Nucleus accumbens (tissue), 56 donors: ENCODE results near the gene SEC24D.
"Not testable (repeated sequence)": the region's sequence is repeated elsewhere in the genome, so short reads cannot be mapped to it uniquely, and the experiment has no call there.

Source experiments
- DNase-seq, 56 donors: peaks; one replicate each; lab custom pipeline; 2025; lab: John Stamatoyannopoulos, UW

Gene SEC24D

GRCh38 chr4:118835571-118836300 is at the start of gene SEC24D:
Gene SEC24D, minus strand, starts transcription at chr4:118836126. Its CDS starts 2,430 bp downstream, at chr4:118833696.
- DNase-seq, result peak in 55 of 56 donors; percentile 8 to 88 (median 72)

GRCh38 chr4:118884716-118885115 is 48.8 kb upstream of the SEC24D start:
- DNase-seq, result no peak

GRCh38 chr4:118883861-118884260 is 47.9 kb upstream of the SEC24D start:
- no peak for DNase-seq

- DNase-seq, result no peak
Observed at GRCh38 chr4:118881512-118882146, 45.7 kb upstream of the SEC24D start.

GRCh38 chr4:118879409-118879808 is 43.5 kb upstream of the SEC24D start:
- DNase-seq, result no peak

- not testable (repeated sequence) for DNase-seq
Observed at GRCh38 chr4:118878507-118878906, 42.6 kb upstream of the SEC24D start.

GRCh38 chr4:118877797-118878196 is 41.9 kb upstream of the SEC24D start:
- DNase-seq, result no peak

GRCh38 chr4:118872181-118872580 is 36.3 kb upstream of the SEC24D start:
- DNase-seq, result no peak

GRCh38 chr4:118869808-118870342 is 33.9 kb upstream of the SEC24D start:
- no peak for DNase-seq

- DNase-seq, result no peak
Observed at GRCh38 chr4:118867311-118868067, 31.6 kb upstream of the SEC24D start.

- no peak for DNase-seq
Observed at GRCh38 chr4:118866442-118866841, 30.5 kb upstream of the SEC24D start.

GRCh38 chr4:118865091-118865708 is 29.3 kb upstream of the SEC24D start:
- DNase-seq, result peak in 4 of 56 donors; percentile 1 to 3 (median 2)

GRCh38 chr4:118858779-118859178 is 22.9 kb upstream of the SEC24D start:
- DNase-seq, result no peak

- no peak for DNase-seq
Observed at GRCh38 chr4:118857760-118858159, 21.8 kb upstream of the SEC24D start.

GRCh38 chr4:118850488-118851173 is 14.7 kb upstream of the SEC24D start:
- no peak for DNase-seq

GRCh38 chr4:118849867-118850487 is 14.1 kb upstream of the SEC24D start:
- no peak for DNase-seq

GRCh38 chr4:118848901-118849300 is 13.0 kb upstream of the SEC24D start:
- DNase-seq, result no peak

GRCh38 chr4:118848242-118848641 is 12.3 kb upstream of the SEC24D start:
- no peak for DNase-seq

GRCh38 chr4:118846979-118847378 is 11.1 kb upstream of the SEC24D start:
- DNase-seq, result no peak
